NT2/D1 (cell line): ENCODE data around the gene ONECUT2.

Source experiments
- SUZ12 ChIP-seq: IDR thresholded peaks from 2 replicates; pipeline ENCODE4 v1.6.1; 2011; ENCODE audit not compliant: insufficient read length, insufficient read depth; ENCODE audit errors: extremely low read depth
- ZNF274 ChIP-seq: IDR thresholded peaks from 2 replicates; pipeline ENCODE4 v1.6.1; 2011; ENCODE audit warnings: mild to moderate bottlenecking, low read depth, low read length

- TF ChIP-seq SUZ12 (peak; percentile 17), ZNF274 (no peak)
Observed at GRCh38 chr18:57430079-57431001, 4.8 kb upstream of the ONECUT2 start.
